GM21447 (cell line): ENCODE data around the gene TRIM49C.
"Not testable (repeated sequence)": the region's sequence is repeated elsewhere in the genome, so short reads cannot be mapped to it uniquely, and the experiment has no call there.

Source experiments
- ATAC-seq: cut with Tn5 transposase; IDR thresholded peaks from one replicate; pipeline ENCODE4 v1.9.1; 2021; ENCODE audit not compliant: unreplicated experiment

TRIM49C gene, protein sequence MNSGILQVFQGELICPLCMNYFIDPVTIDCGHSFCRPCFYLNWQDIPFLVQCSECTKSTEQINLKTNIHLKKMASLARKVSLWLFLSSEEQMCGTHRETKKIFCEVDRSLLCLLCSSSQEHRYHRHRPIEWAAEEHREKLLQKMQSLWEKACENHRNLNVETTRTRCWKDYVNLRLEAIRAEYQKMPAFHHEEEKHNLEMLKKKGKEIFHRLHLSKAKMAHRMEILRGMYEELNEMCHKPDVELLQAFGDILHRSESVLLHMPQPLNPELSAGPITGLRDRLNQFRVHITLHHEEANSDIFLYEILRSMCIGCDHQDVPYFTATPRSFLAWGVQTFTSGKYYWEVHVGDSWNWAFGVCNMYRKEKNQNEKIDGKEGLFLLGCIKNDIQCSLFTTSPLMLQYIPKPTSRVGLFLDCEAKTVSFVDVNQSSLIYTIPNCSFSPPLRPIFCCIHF

DNA sequence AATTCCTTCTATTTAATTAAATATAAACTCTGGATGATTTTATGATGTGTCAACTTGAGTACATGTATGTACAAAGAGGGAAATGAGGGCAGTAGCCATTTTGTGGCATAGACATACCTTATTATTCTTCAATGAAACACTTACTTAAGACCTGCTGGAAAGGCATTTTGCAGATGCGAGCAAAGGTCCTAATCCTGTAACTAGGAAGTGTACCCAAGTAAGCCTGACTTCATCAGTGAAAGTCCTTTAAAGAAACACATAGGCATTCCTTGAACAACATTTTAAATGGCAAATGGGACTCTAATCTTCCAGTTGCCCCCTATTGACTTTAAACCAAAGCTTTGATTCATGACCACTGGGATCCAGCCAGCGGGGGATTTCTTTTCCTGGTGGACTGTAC is at the start of gene TRIM49C:
TRIM49C (plus strand) TSS at position 301 of the 400 bp plus-strand sequence. CDS start 4,106 bp downstream, outside the sequence.
- not testable (repeated sequence) for ATAC-seq

DNA sequence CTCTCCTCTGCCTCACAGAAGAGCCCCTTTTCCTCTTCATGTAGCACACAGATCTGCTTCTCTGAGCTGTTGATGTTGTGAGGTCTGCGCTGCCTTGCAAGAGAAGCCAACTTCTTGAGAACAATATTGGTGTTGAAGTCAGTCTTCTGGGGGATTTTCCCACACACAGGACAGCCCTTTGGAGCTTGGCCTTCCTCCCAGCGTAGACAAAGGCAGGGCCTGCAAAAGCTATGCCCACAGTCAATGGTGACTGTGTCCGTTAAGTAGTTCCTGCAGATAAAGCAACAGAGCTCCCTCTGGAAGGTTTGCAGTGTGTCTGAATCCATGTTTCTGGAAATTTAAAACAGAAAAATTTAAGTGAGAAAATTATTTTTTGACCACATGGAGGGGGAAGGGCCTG is 6.7 kb upstream of the TRIM49C start:
- not testable (repeated sequence) for ATAC-seq

DNA sequence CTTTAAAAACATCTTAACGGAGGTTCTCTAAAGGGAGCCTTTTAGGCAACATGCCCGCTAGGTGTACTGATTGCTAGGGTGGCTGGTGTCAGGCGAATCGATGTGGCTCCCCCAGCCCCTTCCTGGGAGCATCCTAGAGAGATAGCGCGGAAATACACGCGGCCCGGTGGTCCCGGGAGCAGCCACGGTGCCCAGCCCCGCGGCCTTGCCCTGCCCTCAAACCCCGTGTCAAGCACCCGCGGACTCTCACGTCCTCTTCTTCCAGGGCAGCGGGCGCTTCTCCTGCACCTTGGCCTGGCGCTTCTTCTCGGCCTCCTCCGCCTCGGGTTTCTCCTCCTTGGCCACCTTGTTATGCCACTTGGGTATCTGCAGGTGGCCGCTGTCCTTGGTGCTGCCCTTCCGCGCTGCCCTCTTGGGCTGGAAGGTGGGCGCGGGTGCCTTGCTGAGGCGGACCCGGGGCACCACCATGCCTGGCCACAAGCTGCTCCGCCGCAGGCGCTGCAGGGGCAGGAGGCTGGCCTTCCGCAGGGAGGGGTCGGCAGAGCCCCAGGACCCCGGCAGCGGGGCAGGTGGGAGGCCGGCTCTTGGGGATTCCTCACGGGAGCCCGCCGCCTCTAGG is 20.8 kb downstream of the TRIM49C start:
- not testable (repeated sequence) for ATAC-seq

DNA sequence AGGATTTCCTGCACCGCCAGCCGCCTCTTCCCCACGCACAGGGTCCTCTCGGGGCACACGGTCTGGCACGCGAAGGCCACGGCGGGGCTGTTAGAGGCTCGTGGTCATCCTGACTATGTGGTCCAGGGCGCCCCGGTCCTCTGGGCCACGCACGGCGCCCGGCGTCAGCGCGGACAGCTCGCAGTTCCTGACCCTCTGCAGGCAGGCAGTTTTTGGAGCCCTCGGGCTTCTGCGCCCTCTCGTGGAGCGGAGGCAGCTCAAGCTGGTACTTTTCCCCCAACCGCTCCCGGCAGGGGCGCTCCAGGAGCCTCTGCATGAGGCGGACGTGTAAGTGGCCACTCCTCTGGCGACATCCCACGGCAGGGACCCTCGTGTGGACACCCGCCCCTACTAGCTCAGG is 21.4 kb downstream of the TRIM49C start:
- not testable (repeated sequence) for ATAC-seq

DNA sequence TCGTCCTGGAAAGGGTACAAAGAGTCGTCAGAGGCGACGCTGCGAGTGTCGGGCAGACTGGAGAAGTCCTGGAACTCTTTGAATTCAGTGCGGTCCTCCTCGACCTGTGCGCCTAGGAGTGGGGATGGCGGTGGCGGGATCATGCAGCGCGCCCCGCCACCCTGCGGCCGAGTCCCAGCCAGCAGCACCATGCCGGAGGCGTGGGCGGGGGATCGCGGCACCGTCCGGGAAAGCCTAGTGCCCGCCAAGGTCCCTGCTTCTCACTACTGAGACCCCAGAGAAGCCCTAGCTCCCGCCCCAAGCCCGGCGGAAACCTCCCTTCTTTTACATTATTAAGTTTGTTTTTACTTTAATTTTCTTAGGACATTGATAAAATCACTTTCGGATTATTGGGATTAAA is 22.6 kb downstream of the TRIM49C start:
- ATAC-seq = not testable (repeated sequence)

DNA sequence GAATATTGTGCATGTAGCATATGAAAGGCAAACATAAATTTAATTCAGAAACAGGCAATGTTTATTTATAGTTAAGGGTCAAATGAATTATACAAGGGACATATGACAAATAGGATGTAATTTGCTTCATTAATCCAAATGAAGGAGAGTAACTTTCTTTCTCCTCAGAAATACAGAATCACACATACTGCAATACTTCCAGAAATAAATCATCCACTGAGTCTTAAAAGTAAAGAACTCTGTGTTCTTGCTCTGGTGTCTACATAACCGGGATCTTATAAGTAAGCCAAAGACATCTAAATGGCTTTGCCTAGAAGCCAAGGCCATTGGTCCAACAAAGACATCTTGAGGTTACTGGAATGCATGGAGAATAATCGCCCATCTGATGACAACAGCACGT is 54.7 kb downstream of the TRIM49C start, which contains the start of gene UBTFL1:
UBTFL1 (plus strand) TSS at position 301 of the 400 bp plus-strand sequence; CDS start at position 301, 0 bp downstream.
- ATAC-seq = not testable (repeated sequence)

DNA sequence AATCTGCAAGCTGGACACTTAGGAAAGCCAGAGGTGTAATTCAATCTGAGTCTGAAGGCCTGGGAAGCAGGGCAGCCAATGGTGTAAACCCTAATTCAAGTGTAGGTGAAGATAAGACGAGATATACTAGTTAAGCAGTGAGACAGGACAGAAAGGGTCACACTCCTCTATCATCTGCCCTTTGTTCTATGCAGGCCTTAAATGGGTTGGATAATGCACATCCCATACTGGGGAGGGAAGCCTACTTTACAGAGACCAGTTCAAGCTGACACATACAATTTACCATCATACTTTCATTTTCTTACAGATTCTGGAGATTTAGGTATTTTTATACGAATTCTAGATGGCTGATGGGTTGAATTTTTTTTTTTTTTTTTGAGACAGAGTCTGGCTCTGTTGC is 57.8 kb downstream of the TRIM49C start:
- ATAC-seq = not testable (repeated sequence)
